K562 (cell line): Measurements from ENCODE around the gene KCNJ11. TPM values are rescaled to one million over a fixed set of nuclear protein-coding genes. Genes with fewer than 3 reads are reported as not detected.

Experiments
- ATAC-seq: fragments of 200-7000 bp; cut with Tn5 transposase; 3 replicates; pipeline ENCODE4 v1.9.1; 2020; ENCODE audit warnings: moderate library complexity
- BruUV-seq: library from RNA; stranded (reverse); fragments of 400-500 nt; replicated peaks from 2 replicates; lab custom pipeline; 2021; lab: Mats Ljungman, UMichigan
- CTCF ChIA-PET: fragments of 300-600 bp; formaldehyde crosslinking; extraction: SDS; loops from one replicate; lab custom pipeline; 2021; ENCODE audit warnings: low intra/inter-chr PET ratio; lab: Yijun Ruan, JAX
- POLR2A ChIA-PET: fragments of 300-600, 350-650 bp; sonication (Branson Sonifier 250); formaldehyde crosslinking; extraction: SDS; loops from one replicate; lab custom pipeline; 2021; ENCODE audit warnings: antibody characterized with exemption, inconsistent platforms; lab: Yijun Ruan, JAX
- DNase-seq, 4 experiments: peaks; one replicate each; pipeline versions ENCODE4 v3.0.0 to v3.0.0-alpha.2; 2011 to 2018; ENCODE audit warnings: low spot score in 3 of 4, mixed read lengths in 3 of 4; ENCODE audit errors: extremely low read depth in 1 of 4
- FAIRE-seq: peaks from 2 replicates; lab custom pipeline; 2011; peaks lifted over from hg19 to GRCh38; lab: Jason Lieb, UNC
- H2AFZ ChIP-seq: 2 replicates; pipeline ENCODE4 v1.6.0; 2011; ENCODE audit warnings: low read depth, low read length, control low read depth, inconsistent platforms
- H3K27ac ChIP-seq: fragments of 200-600 bp; 3 replicates; pipeline ENCODE4 v1.8.0; 2011; ENCODE audit warnings: low read depth, mild to moderate bottlenecking, control low read depth, inconsistent platforms, low read length, moderate library complexity, mixed read lengths; ENCODE audit errors: extremely low read depth
- H3K27me3 ChIP-seq, 2 experiments: fragments of 300-600 bp in 1 of 2; 2 replicates in 1 of 2; 3 replicates in 1 of 2; pipeline versions ENCODE4 v1.6.0 to v1.8.0; 2011; ENCODE audit warnings: inconsistent platforms in 2 of 2, low read length in 2 of 2, mild to moderate bottlenecking in 1 of 2, mixed read lengths in 1 of 2, moderate library complexity in 1 of 2; ENCODE audit not compliant: control insufficient read depth in 2 of 2, insufficient read depth in 2 of 2
- H3K36me3 ChIP-seq: fragments of 300-600 bp; 3 replicates; pipeline ENCODE4 v1.8.0; 2011; ENCODE audit warnings: mild to moderate bottlenecking, low read length, inconsistent platforms; ENCODE audit not compliant: control insufficient read depth, insufficient read depth
- H3K4me1 ChIP-seq, 2 experiments: fragments of 200-600 bp in 1 of 2; replicated peaks in 1 of 2; 2 replicates in 1 of 2; 3 replicates in 1 of 2; pipeline versions ENCODE4 v1.5.1 to v1.8.0; 2011; ENCODE audit warnings: inconsistent platforms in 2 of 2, low read length in 2 of 2, mild to moderate bottlenecking in 1 of 2, mixed read lengths in 1 of 2, moderate library complexity in 1 of 2; ENCODE audit not compliant: control insufficient read depth in 2 of 2, insufficient read depth in 2 of 2
- H3K4me2 ChIP-seq: 2 replicates; pipeline ENCODE4 v1.6.1; 2011; ENCODE audit warnings: low read length, control low read depth, inconsistent platforms, mixed read lengths; ENCODE audit not compliant: insufficient read depth
- H3K4me3 ChIP-seq: fragments of 200-600 bp; sonication (generic), shearing (Covaris generic); 2 replicates; pipeline ENCODE4 v1.5.1; 2016; ENCODE audit warnings: control low read depth, inconsistent platforms
- H3K79me2 ChIP-seq: fragments of 200-600 bp; 3 replicates; pipeline ENCODE4 v1.8.0; 2011; ENCODE audit warnings: low read length, inconsistent platforms; ENCODE audit not compliant: control insufficient read depth, insufficient read depth
- H3K9ac ChIP-seq, 2 experiments: 2 replicates each; pipeline versions ENCODE4 v1.6.0 to v1.6.1; 2011; ENCODE audit warnings: low read depth in 2 of 2, low read length in 2 of 2, control low read depth in 1 of 2, inconsistent platforms in 1 of 2, mild to moderate bottlenecking in 1 of 2, mixed read lengths in 1 of 2; ENCODE audit not compliant: insufficient read depth in 1 of 2
- H3K9me1 ChIP-seq: one replicate; pipeline ENCODE4 v1.6.0; 2011; ENCODE audit warnings: inconsistent platforms, mild to moderate bottlenecking, low read length, moderate library complexity; ENCODE audit not compliant: control insufficient read depth, insufficient read depth
- H3K9me3 ChIP-seq: replicated peaks from 2 replicates; pipeline ENCODE4 v1.5.1; 2011; ENCODE audit warnings: low read depth, low read length, inconsistent platforms; ENCODE audit not compliant: control insufficient read depth, insufficient read depth
- H4K20me1 ChIP-seq: replicated peaks from 2 replicates; pipeline ENCODE4 v1.6.1; 2011; ENCODE audit warnings: low read length, inconsistent platforms, mixed read lengths; ENCODE audit not compliant: control insufficient read depth, insufficient read depth
- CHD4 ChIP-seq: fragments of 200-600 bp; sonication (generic); IDR thresholded peaks from 3 replicates; pipeline ENCODE4 v1.6.1; 2012; ENCODE audit warnings: low read depth, mild to moderate bottlenecking, mixed read lengths, low read length, inconsistent platforms; ENCODE audit not compliant: insufficient read depth, insufficient replicate concordance, poor library complexity, severe bottlenecking
- ZNF644 ChIP-seq: fragments of 200-800 bp; sonication (Bioruptor generic); IDR thresholded peaks from 2 replicates; pipeline ENCODE4 v1.6.1; 2016; ENCODE audit warnings: low read depth, missing genetic modification characterization, missing compliant biosample characterization
- WGBS: fragments of 100-300 bp; shearing (Covaris generic); methylation state at CpG from one replicate; pipeline ENCODE4 v1.1.6; 2016; ENCODE audit warnings: low coverage, mixed read lengths; ENCODE audit not compliant: insufficient coverage; ENCODE audit errors: missing lambda C conversion rate; 5-methylcytosine and 5-hydroxymethylcytosine counted together
- in situ Hi-C: fragments of 300-500 bp; cut with MboI; formaldehyde crosslinking; loops from 4 replicates; pipeline ENCODE4 v1.15.0; 2018; ENCODE audit warnings: inconsistent platforms, mixed read lengths
- intact Hi-C: fragments of 100-400 bp; cut with micrococcal nuclease; formaldehyde crosslinking; loops from 2 replicates; pipeline ENCODE4 v1.14.2; 2022
- polyA plus RNA-seq, 8 experiments: library from polyadenylated mRNA; depleted of rRNA in 4 of 8; stranded (reverse) in 5 of 8; unstranded in 3 of 8; fragments of >200 nt; fragmentation: Nextera tagmentation in 2 of 8; fragmentation: Illumina TruSeq in 1 of 8; extraction: Ambion mirVana in 2 of 8; extraction: Trizol in 1 of 8; gene quantifications; 2 replicates each; pipeline versions ENCODE4 v1.2.1 to v1.2.3, GENCODE V29; 2011 to 2014; ENCODE audit warnings: inconsistent platforms in 1 of 8, missing spikeins in 1 of 8
- total RNA-seq, 7 experiments: library from RNA; depleted of rRNA in 6 of 7; stranded (reverse); fragments of >200 nt in 6 of 7; fragmentation: Illumina TruSeq in 2 of 7; extraction: Trizol in 2 of 7; gene quantifications; 2 replicates each; pipeline versions ENCODE4 v1.2.1 to v1.2.3, GENCODE V29; 2011 to 2021; ENCODE audit warnings: low replicate concordance in 1 of 7
- TF ChIP-seq, protein P1 (sequence below): sonication (generic); formaldehyde crosslinking; IDR thresholded peaks from 2 replicates; pipeline ENCODE4 v1.8.1; 2023; ENCODE audit warnings: mild to moderate bottlenecking, missing genetic modification reagents

KCNJ11 gene
- total and polyA plus RNA-seq, 9 of the 15 experiments (the other 6 are each of a cell fraction or from before 2014, with no cell fraction given), result 0.54 to 3.7 (median 0.86) TPM; not detected in 2

GRCh38 chr11:17387811-17388210, 648 bp downstream of the KCNJ11 start:
- Histone ChIP-seq H3K27me3 (peaks cover 0 to 4% of the 10 kb centered on the region in 2 experiments; a peak in 3 of 5 replicates), H3K27ac (no peak overlapping the region), H3K9me1 (peaks cover 5% of the 10 kb centered on the region), H3K36me3 (no peaks in the 10 kb centered on the region), H3K9me3 (no peaks in the 10 kb centered on the region)
- POLR2A ChIA-PET, result no interaction called here
- DNase-seq, result no peak
- no peak for ATAC-seq
- 88% methylated on average over 19 of the region's 20 CpGs for WGBS
- TF ChIP-seq ZNF644 (tag) (no peak), CHD4 (no peak)
- TF ChIP-seq, protein P1, sequence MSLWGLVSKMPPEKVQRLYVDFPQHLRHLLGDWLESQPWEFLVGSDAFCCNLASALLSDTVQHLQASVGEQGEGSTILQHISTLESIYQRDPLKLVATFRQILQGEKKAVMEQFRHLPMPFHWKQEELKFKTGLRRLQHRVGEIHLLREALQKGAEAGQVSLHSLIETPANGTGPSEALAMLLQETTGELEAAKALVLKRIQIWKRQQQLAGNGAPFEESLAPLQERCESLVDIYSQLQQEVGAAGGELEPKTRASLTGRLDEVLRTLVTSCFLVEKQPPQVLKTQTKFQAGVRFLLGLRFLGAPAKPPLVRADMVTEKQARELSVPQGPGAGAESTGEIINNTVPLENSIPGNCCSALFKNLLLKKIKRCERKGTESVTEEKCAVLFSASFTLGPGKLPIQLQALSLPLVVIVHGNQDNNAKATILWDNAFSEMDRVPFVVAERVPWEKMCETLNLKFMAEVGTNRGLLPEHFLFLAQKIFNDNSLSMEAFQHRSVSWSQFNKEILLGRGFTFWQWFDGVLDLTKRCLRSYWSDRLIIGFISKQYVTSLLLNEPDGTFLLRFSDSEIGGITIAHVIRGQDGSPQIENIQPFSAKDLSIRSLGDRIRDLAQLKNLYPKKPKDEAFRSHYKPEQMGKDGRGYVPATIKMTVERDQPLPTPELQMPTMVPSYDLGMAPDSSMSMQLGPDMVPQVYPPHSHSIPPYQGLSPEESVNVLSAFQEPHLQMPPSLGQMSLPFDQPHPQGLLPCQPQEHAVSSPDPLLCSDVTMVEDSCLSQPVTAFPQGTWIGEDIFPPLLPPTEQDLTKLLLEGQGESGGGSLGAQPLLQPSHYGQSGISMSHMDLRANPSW (CRISPR knock-in tag), result no peak
- TF ChIP-seq, all 486 proteins: peak for 0
- no peak overlapping the region for H2AFZ ChIP-seq
- CTCF ChIA-PET, result interaction anchor here (3.0 kb wide), 1 partner anchor 117 kb away, joined by 11 read pairs; no protein-coding TSS in a partner anchor
- in situ Hi-C loops (no loop called here), intact Hi-C loops (loop anchor here (5.0 kb wide), 1 partner anchor 441 kb away; no protein-coding TSS in a partner anchor)
- H4K20me1 ChIP-seq, result peaks cover 11% of the 10 kb centered on the region
- H3K4me1 ChIP-seq, result peaks cover 2 to 36% of the 10 kb centered on the region in 2 experiments; a peak in 3 of 5 replicates
- H3K9ac ChIP-seq, result no peak overlapping the region
- BruUV-seq, result no TSS peak
- no peak overlapping the region for H3K4me3 ChIP-seq
- FAIRE-seq, result no peak
- no peaks in the 10 kb centered on the region for H3K79me2 ChIP-seq
- H3K4me2 ChIP-seq, result no peak overlapping the region
